Measurements from ENCODE around the gene NEUROG1.

GRCh38 chr5:135560858-135561257 is 25.1 kb upstream of the NEUROG1 start:
- TF ChIP-seq CTCF (IDR thresholded peaks at IDR 0.05) (peak; percentile 3 to 75 (median 64)), POLR2A (IDR thresholded peaks at IDR 0.05) (no peak)

Measured in Peyer's patch (tissue), 4 donors.